GM19351 (cell line): ENCODE data around the gene SMIM43.
"Not testable (repeated sequence)": the region's sequence is repeated elsewhere in the genome, so short reads cannot be mapped to it uniquely, and the experiment has no call there.

Source experiments
- ATAC-seq: cut with Tn5 transposase; IDR thresholded peaks from one replicate; pipeline ENCODE4 v1.9.1; 2021; ENCODE audit warnings: mild to moderate bottlenecking, moderate library complexity; ENCODE audit not compliant: unreplicated experiment

The SMIM43 gene

DNA sequence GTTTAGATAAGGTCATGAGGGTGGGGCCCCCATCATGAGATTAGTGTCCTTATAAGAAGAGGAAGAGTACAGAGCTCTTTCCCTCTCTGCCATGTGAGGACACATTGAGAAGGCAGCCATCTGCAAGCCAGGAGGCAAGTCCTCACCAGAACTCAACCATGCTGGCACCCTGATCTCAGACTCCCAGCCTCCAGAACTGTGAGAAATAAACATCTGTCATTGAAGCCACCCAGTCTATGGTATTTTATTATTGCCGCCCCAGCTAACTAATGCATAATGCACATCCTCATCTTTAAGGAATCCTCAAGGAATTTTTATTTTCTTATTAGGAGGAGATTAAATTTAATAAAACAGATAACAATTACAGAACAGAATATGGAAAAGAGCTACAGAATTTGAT is 19.4 kb upstream of the SMIM43 start:
- no peak for ATAC-seq

DNA sequence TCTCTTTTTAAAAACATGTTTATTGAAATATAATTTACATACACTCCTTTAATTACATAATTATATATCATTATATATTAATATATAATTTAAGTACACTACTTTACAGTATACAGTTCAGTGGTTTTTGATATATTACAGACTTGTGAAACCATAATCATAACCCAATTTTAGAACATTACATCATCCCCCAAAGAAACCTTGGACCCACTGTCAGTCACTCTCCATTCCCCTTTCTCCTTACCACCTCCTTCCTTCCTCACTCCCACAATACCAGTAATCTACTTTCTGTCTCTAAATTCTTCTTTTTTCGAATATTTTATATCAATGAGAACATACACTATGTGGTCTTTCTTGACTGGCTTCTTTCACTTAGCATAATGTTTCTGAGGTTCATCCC is 18.2 kb upstream of the SMIM43 start:
- no peak for ATAC-seq

DNA sequence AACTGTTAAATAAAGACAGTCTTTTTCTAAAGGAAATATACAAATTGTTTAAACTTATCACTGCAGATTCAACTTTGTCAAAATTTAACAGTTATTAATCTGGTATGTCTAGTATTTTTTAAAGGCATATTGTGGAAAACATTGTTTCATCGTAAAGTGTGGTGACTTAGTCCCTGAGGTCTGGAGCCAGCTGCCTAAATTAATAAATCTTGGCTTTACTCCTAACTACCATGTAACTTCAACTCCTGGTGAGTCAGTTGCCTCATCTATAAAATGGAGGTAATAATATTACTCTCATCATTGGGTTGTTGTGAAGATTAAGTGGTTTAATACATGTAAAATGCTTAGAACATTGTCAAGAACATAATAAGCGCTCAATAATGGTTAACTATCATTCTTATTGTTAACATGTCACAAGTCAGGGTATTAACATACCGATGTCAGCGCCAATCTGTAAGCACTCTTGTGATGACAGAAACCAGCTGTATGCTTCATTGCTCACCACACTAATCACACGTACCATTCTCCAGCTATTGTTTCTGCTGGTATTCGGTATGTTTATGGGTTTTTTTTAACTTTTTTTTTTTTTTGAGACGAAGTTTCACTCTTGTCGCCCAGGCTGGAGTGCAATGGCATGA is 14.1 kb upstream of the SMIM43 start:
- no peak for ATAC-seq

DNA sequence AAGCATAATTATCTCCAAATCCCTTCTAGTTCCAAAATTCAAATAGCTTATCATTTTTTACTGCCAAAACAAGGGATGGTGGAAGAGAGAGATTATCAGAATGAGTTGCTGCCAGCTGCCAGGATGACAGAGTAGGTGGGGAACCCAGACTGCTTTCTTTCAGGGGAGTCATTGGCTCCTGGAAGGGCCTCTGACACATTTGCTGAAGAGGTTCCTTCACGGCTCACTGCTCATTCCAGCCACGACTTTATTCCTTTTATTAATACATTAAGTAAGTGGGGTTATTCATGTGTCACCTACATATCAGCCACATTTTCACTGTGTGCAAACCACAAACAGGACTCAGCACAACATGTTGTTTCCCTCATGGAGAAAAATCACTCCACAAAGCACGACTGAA is 12.7 kb upstream of the SMIM43 start:
- peak; percentile 60 for ATAC-seq

DNA sequence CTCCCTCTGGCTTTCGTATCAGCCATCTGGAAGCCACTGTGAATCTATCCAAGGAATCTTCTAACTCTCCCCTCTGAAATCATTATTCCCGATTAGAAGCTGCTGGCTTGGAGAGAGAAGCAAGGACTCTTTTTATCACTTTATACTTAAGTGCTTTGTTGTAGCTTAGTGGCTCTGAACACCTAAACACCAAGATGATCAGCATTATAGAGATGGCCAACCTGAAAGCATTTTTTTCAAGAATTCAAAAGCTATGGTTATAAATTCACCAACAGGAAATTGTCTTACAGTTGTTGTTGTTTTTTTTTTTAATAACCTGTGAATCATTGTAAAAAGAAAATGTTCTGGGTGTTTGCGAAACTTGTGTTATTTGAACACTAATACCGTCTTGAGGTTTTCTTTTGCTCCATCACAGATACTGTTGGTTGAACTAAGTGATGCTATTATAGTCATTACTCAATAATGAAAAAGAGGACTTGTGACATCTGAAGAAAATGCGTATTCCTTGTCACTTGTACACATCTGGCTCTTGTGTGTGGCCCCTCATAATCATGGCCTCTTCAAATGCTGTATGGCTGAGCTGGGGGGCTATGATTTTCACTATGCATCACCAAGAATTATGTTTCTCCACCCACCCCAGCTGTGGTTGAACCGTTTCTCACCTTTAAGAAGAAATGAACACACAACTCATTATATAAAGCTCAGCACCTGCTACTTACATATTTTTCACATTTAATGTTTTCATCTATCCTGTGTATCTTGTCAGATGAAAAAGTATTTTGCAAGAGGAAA is 11.8 kb upstream of the SMIM43 start:
- ATAC-seq: peak; percentile 22

DNA sequence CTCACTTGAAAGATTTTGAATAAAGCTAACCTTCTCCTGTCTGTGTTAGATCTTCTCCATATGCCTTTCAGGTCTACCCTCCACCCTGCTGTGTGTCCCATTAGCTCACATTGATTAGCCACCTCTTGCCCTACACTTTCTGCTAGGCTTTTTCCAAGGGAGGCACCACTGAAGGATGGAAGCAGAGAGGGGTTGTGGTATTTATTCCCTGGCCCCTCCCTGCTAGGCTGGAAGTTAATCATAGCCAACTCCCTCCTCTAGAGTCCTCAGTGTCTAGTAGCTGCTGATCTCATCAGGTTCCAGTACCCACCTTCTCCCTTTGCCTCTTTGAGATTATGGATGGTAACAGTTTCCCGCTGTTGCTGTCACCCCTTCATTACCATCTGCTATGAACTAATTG is 8.9 kb upstream of the SMIM43 start:
- ATAC-seq: no peak

DNA sequence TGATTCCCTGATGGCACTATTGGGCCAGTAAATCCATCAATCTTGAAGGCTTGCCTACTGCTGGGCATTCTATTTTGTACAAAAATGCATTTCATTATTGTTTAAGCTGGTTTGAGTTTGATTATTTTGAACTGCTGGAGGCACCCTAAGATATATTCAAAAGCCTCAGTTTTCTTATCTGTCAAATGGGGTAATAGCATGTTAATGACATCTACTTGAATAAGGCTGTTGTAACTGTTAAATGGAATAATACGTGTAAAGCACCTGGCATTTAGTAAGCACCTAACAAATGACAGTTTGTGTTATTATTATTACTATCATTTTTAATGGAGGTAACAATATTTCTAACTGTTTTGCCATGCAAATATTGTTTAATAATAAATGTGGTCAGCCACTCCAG is 6.9 kb upstream of the SMIM43 start:
- no peak for ATAC-seq

DNA sequence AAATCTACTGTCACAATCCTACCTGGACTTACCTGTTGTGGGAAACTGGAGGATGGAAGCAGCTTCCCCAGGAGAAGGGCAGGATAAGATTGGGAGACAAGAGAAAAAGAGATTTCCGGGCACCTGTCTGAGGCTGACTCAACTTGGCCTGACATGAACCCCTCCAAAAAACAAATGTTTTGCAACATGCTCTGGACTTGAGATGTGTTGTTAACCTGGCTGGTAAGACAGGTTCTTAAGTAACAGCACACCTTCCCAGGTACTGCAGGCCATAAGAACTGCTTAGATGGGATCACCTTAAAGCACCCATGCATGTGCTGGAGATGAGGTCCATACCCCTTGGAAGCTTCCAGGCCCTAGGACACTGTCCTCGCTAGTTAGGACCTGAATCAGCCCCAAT is 4.4 kb upstream of the SMIM43 start:
- ATAC-seq: no peak

DNA sequence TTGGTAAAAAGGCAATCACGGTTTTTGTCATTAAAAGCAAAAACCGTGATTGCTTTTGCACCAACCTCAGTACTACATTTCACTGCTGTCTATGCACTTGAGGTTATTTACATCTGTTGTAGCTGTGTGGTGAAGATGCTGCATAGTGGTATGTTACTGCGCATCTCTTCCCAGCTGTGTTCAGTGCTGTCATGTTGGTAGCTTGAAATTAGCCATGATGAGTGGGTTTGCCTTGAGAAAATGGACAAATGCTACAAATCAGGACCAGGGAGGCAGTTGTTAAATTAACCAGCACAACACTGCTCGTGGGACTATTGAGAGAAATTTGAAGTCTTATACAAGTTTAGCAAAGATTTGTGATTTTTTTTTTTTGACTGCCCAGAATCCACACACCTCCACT is 2.2 kb upstream of the SMIM43 start:
- ATAC-seq: no peak

DNA sequence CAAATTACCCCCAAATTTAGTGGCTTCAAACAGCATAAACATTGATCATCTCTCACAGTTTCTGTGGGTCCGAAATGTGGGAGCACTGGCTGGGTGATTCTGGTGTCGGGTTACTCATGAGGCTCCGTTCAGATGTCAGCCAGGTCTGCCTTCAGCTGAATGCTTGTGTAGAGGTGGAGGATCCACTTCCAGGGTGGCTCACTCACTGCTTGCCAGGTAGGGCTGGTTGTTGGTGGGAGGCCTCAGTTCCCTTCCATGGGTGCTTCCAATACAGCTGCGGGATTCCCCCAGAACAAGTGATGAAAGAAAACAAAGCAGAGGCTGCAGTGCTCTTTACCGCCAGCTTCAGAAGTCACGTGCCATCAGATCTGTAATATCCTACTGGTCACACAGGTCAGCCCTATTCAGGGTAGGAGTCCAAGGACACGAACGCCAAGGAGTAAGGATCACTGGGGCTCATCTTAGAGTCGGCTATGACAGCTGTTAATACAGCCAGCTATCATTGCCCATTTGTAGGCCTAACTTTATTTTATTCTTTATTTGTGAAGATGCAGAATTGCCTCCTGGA is 1.1 kb upstream of the SMIM43 start:
- no peak for ATAC-seq

DNA sequence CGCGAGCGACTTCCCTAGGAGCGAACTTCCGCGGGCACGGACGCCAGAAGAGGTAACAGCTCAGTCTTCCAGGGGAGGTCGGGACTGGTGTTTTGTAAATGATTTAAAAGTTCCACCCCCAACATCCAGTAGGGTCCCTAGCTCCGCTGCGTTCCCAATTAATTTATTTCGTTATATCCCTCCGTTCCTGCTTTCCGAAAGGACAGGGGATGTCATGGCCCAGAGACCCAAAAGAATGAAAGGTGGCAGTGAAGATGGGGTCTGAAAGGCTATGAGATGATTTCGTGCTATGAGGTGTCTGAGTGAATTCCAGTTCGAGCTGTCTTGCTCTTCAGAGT is 373 bp upstream of the SMIM43 start:
- ATAC-seq: no peak

DNA sequence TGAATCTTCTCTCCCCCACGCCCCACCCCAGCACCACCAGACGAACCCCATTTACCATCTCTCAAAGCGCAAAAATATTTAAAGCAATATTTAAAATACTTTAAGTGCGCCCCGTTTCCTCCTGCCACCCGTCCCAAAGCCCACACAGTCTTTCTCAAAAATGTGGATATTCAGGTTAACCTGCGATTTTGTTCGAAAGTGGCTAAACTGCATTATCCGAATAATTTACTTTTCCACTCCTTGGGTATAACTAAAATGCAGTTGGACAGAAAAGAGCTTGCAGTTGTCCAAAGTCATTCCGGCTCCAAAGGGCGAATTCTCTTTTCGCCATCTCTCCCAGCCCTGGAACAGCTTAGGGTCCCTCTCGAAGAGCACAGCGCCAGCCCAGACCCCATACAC is 662 bp downstream of the SMIM43 start:
- no peak for ATAC-seq

DNA sequence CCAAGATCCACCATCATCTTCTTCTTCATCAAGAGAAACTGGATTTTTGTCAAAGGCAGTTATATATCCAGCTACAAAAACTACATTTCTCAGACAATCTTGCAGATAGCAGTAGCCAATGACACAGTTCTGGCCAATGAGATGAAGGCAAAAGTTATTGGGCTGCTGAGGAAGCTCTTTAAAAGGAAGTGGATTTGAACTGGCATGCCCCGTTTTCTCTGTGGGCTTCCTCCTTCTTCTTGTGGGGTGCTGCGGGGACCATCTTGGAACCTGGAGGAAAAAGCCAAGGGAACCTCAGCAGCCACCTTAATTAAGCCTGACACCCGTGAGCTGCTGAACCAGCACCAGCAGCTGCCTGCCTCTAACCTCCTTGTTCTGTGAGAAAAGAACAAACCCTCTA is 4.8 kb downstream of the SMIM43 start:
- ATAC-seq: no peak

DNA sequence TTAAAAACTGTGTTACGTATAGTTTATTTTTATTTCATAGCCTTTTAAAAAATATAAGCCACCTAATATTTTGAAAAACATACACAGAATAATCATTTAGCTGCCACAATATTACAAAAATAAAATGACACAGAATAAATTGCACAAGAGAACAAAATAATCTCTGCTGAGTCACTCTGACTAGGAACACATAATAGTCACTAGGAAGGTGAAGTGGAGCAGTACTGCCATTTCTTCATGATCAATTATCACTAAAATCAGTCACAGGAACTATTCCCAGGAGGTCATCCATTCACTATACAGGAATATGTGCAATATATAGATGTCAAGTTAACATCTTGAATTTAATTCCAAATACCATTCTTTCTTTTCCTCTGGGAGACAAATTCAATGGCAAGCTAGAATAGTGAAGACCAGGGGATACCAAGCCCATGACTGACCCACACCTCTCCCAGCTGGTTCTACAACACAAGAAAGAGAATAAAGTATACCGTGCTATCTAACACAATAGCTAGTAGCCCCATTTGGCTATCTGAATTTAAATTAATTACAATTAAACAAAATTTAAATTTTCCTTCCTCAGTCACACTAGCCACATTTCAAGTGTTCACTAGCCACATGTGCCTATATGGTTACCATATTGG is 5.9 kb downstream of the SMIM43 start:
- no peak for ATAC-seq

DNA sequence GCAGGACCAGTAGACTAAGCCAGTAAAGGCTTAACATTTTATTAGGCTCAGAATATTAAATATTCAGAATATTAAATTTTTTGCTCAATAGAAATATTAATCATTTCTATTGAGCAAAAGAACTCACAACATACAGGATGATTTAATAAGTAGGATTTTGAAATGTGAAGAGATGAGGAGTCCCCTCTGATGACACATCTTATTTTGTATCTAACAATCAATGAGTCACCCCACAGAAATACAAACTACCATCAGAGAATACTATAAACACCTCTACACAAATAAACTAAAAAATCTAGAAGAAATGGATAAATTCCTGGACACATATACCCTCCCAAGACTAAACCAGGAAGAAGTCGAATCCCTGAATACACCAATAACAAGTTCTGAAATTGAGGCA is 12.8 kb downstream of the SMIM43 start:
- ATAC-seq: not testable (repeated sequence)

DNA sequence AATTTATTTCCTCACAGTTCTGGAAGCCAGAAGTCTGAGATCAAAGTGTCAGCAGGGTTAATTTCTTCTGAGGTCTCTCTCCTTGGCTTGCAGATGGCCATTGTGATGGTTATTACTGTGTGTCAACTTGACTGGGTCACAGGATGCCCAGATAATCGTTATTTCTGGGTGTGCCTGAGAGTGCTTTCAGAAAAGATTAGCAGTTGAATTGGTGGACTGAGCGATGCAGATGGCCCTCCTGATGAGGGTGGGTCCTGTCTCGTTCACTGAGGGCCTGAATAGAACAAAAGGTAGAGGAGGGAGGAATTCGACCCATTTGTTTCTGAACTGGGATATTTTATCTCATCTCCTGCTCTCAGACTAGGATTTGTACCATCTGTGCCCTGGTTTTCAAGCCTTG is 15.7 kb downstream of the SMIM43 start:
- ATAC-seq: no peak

DNA sequence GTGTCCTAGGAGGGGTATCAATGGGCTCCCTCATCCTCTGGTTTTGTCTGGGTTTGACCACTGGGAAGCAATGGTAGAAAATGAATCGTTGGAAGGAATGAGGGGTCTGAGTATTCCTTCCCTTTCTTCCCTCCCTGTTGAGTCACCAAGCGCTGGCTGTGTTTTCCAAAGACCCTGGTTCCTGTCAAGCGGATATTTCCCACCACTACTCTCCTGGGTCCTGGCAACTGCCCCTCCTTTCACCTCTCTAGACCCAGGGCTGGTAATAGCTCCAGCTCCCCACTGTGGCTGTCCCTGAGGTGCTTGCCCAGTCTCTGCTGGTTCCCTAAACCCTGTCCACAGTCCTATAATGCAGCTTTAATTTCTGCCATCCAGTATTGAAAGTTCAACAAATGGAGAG is 22.2 kb downstream of the SMIM43 start:
- no peak for ATAC-seq

DNA sequence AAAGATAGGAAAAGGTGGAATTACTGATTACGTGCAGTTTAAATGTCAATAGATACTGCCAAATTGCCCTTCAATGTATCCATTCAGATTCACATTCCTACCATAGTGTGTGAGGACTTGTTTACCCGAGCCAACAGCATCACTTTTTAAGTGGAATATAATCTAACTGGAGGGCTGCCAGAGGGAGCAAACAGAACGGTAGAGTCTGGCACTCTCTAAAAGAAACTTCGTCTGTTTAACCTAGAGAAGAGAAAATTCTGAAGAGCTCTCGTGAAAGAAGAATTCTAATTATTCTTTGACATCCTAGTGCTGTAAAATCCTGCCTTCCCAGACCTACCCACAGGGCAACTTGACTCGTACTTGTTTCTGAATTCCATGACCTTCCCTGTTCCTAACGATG is 23.2 kb downstream of the SMIM43 start:
- no peak for ATAC-seq

DNA sequence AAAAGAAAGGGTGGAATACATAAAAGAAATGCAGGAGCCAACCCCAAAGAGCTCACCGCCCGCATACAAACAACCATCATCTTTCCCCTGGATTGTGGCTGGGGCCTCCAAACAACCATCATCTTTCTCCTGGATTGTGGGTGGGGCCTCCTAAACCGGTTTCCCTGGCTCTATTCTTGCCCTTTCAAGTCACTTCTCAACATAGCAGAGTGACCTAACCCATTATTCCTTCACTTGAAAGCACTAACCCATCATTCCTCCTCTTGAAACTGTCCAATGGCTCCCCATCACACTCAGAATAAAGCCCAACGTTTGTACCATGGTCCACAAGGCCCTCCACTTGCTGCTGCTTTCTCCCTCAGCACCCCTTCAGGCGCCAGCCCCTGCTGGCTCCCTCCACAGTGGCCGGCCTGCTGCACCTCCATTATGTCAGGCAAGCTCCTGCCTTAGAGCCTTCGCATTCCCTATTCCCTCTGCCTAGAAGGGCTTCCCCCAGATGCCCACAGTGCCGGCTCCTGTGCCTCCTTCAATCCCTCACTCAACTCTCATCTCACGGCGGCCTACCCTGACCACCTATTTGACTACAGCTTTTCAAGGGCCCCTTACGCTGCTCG is 24.1 kb downstream of the SMIM43 start:
- no peak for ATAC-seq

DNA sequence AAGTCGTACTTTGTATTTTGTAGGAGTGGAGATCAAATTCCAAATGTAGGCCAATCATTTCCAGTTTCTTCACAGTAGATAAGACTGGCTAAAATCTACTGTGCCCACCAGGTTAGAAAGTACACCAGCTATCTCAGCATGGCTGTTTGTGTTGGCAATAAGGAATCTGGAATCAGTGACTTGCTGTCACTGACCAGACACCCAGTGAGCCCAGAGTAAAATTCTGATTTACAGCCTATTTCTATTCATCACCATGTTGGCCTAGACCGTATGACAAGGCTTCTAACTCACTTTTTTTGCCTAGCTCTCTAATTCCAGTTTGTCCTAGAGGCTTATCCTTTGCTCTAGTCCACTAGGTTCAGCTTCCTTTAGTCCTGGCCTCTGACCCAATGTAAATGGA is 25.4 kb downstream of the SMIM43 start:
- ATAC-seq: no peak

DNA sequence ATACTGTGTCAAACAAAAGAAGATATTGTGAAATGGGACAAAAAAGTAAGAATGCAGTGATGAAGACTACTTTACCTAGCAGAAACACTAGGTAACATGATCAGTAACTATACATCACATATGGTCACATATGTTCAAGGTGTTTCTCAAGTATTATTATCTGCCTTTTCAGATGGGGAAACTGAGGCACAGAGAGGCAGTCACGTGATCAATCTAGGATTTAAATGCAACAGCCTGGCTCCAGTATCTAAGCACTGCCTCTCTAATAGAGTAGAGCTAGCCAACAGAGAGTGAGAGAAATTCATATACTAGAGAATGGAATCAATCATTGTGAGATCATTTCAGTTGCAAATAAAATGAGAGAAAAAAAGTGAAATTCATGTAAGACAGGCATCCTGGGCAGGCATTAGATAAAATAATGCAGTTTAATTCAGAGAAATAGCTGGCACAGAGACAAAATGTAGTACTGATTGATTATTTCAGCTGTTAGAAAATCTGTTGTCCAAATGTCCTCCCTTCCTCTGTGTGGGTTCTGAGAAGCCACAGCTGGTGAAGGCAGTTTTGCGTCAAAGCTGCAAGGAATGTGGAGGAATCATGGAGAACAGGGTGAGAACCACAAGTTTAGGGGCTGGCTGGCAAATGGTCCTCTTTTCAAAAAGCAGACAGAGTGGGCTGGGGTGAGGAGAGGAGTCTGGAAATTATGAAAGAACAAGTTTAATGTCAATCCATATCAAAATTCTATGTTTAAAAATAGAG is 26.0 kb downstream of the SMIM43 start:
- ATAC-seq: no peak
